K562 (cell line): Measurements from ENCODE around the gene PRSS50.

Experiments used
- BDP1 ChIP-seq: IDR thresholded peaks from 3 replicates; pipeline ENCODE4 v1.6.1; 2011; ENCODE audit not compliant: insufficient read length, insufficient read depth
- CEBPZ ChIP-seq: fragments of 150-350 bp; IDR thresholded peaks from 2 replicates; pipeline ENCODE4 v1.6.1; 2014; ENCODE audit warnings: low read depth, mild to moderate bottlenecking, low read length, borderline replicate concordance
- CTCF ChIP-seq, 3 experiments: IDR thresholded peaks in 2 of 3; conservative IDR thresholded peaks in 1 of 3; 2 replicates each; pipeline ENCODE4 v1.5.1; 2011 to 2012; ENCODE audit warnings: low read length in 3 of 3, mild to moderate bottlenecking in 3 of 3, control low read depth in 2 of 3, improper control_type of control experiment in 1 of 3, inconsistent platforms in 1 of 3, low read depth in 1 of 3, mixed read lengths in 1 of 3, moderate library complexity in 1 of 3; ENCODE audit not compliant: insufficient read depth in 2 of 3
- EGR1 ChIP-seq: fragments of 450-650 bp; conservative IDR thresholded peaks from 2 replicates; pipeline ENCODE4 v1.6.1; 2017; ENCODE audit warnings: mild to moderate bottlenecking
- EP300 ChIP-seq: IDR thresholded peaks from 2 replicates; pipeline ENCODE4 v1.6.1; 2012; ENCODE audit warnings: low read length, improper control_type of control experiment
- HDAC1 ChIP-seq, 2 experiments: fragments of 450-650 bp; IDR thresholded peaks; 2 replicates each; pipeline ENCODE4 v1.6.1; 2016 to 2017; ENCODE audit warnings: inconsistent platforms in 1 of 2, mild to moderate bottlenecking in 1 of 2, moderate library complexity in 1 of 2
- MAX ChIP-seq: sonication (generic); formaldehyde crosslinking; IDR thresholded peaks from 2 replicates; pipeline ENCODE4 v1.9.0; 2022; ENCODE audit warnings: mild to moderate bottlenecking, missing genetic modification reagents
- REST ChIP-seq, 2 experiments: fragments of 450-650 bp; formaldehyde crosslinking in 1 of 2; IDR thresholded peaks; 2 replicates each; pipeline versions ENCODE4 v1.4.0 to v1.6.1; 2014 to 2020; ENCODE audit warnings: mild to moderate bottlenecking in 2 of 2, borderline replicate concordance in 1 of 2, low read depth in 1 of 2
- TCF3 ChIP-seq: sonication (generic); formaldehyde crosslinking; IDR thresholded peaks from 2 replicates; pipeline ENCODE4 v1.4.0; 2020; ENCODE audit warnings: mild to moderate bottlenecking, missing genetic modification reagents
- ZBTB33 ChIP-seq: sonication (generic); formaldehyde crosslinking; IDR thresholded peaks from 2 replicates; pipeline ENCODE4 v1.8.1; 2023; ENCODE audit warnings: mild to moderate bottlenecking, missing genetic modification reagents
- ZBTB7A ChIP-seq: IDR thresholded peaks from 2 replicates; pipeline ENCODE4 v1.6.1; 2011; ENCODE audit warnings: low read depth, mild to moderate bottlenecking, low read length, moderate library complexity, borderline replicate concordance; ENCODE audit not compliant: control insufficient read depth

GRCh38 chr3:46680298-46680826 lies 37.3 kb downstream of the PRSS50 start:
- TF ChIP-seq BDP1: no peak
- TF ChIP-seq CEBPZ: no peak
- TF ChIP-seq CTCF (IDR thresholded peaks at IDR 0.05 in 2 of 3, conservative IDR thresholded peaks at IDR 0.05 in 1 of 3; ENCODE audit: insufficient read depth in 2 of 3, low read depth in 1 of 3, low read length in 3 of 3): no peak
- TF ChIP-seq EP300: no peak
- TF ChIP-seq MAX (CRISPR knock-in tag): no peak
- no peak for TF ChIP-seq HDAC1 (IDR thresholded peaks at IDR 0.05)
- TF ChIP-seq TCF3: no peak
- no peak for TF ChIP-seq REST (IDR thresholded peaks at IDR 0.05; ENCODE audit: borderline replicate concordance)
- TF ChIP-seq REST (CRISPR knock-in tag; IDR thresholded peaks at IDR 0.05; ENCODE audit: low read depth): no peak
- TF ChIP-seq ZBTB7A: no peak
- no peak for TF ChIP-seq ZBTB33 (CRISPR knock-in tag)
- TF ChIP-seq EGR1: no peak
